H1 (cell line): Measurements from ENCODE around the gene RNASEL. TPM values are rescaled to one million over a fixed set of nuclear protein-coding genes. Genes with fewer than 3 reads are reported as not detected.

Source experiments
- CEBPB ChIP-seq: IDR thresholded peaks from 2 replicates; pipeline ENCODE4 v1.6.1; 2012; ENCODE audit warnings: low read depth, low read length
- EGR1 ChIP-seq: IDR thresholded peaks from 2 replicates; pipeline ENCODE4 v1.6.1; 2011; ENCODE audit warnings: low read depth, low read length, borderline replicate concordance
- EZH2 ChIP-seq: fragments of 200-600 bp; sonication (generic); IDR thresholded peaks from 2 replicates; pipeline ENCODE4 v1.7.1; 2012; ENCODE audit warnings: low read depth, mild to moderate bottlenecking, moderate library complexity, low read length, inconsistent platforms; ENCODE audit not compliant: severe bottlenecking
- FOSL1 ChIP-seq: IDR thresholded peaks from 2 replicates; pipeline ENCODE4 v1.6.1; 2011; ENCODE audit warnings: mild to moderate bottlenecking, low read depth, low read length, moderate library complexity; ENCODE audit not compliant: insufficient read depth
- GABPA ChIP-seq: IDR thresholded peaks from 2 replicates; pipeline ENCODE4 v1.6.1; 2011; ENCODE audit warnings: mild to moderate bottlenecking, low read length, moderate library complexity, borderline replicate concordance; ENCODE audit not compliant: insufficient read depth
- KDM4A ChIP-seq: IDR thresholded peaks from one replicate; pipeline ENCODE4 v1.7.1; 2012; ENCODE audit warnings: low read depth, mild to moderate bottlenecking, moderate library complexity, low read length, inconsistent platforms; ENCODE audit not compliant: severe bottlenecking
- MAFK ChIP-seq: IDR thresholded peaks from 2 replicates; pipeline ENCODE4 v1.6.1; 2012; ENCODE audit warnings: low read depth, mild to moderate bottlenecking, improper control_type of control experiment, low read length
- POLR2AphosphoS5 ChIP-seq: IDR thresholded peaks from 2 replicates; pipeline ENCODE4 v1.6.1; 2011; ENCODE audit warnings: low read depth, low read length
- POU5F1 ChIP-seq: IDR thresholded peaks from 2 replicates; pipeline ENCODE4 v1.6.1; 2011; ENCODE audit warnings: low read depth, mild to moderate bottlenecking, low read length, moderate library complexity
- RNF2 ChIP-seq: fragments of 200-900, 300-1000 bp; sonication (generic); IDR thresholded peaks from 2 replicates; pipeline ENCODE4 v1.7.1; 2016; ENCODE audit warnings: borderline replicate concordance, low read depth, mild to moderate bottlenecking, antibody characterized with exemption, low read length; ENCODE audit not compliant: poor library complexity, severe bottlenecking; ENCODE audit errors: missing control alignments
- SAP30 ChIP-seq: fragments of 300-600 bp; sonication (generic); IDR thresholded peaks from 2 replicates; pipeline ENCODE4 v1.7.1; 2012; ENCODE audit warnings: low read length, moderate library complexity, mild to moderate bottlenecking, inconsistent platforms; ENCODE audit not compliant: insufficient read depth, insufficient replicate concordance
- SP1 ChIP-seq: IDR thresholded peaks from 2 replicates; pipeline ENCODE4 v1.6.1; 2011; ENCODE audit warnings: low read depth, low read length
- SP2 ChIP-seq: IDR thresholded peaks from 2 replicates; pipeline ENCODE4 v1.6.1; 2012; ENCODE audit warnings: mild to moderate bottlenecking, low read length, inconsistent platforms
- SRF ChIP-seq: IDR thresholded peaks from 2 replicates; pipeline ENCODE4 v1.6.1; 2011; ENCODE audit warnings: mild to moderate bottlenecking, low read depth, low read length, moderate library complexity
- SUZ12 ChIP-seq: fragments of 200-600 bp; sonication (generic); IDR thresholded peaks from 2 replicates; pipeline ENCODE4 v1.6.1; 2012; ENCODE audit warnings: mild to moderate bottlenecking, inconsistent platforms, low read length, moderate library complexity, mixed read lengths
- TBP ChIP-seq: IDR thresholded peaks from 2 replicates; pipeline ENCODE4 v1.6.1; 2011; ENCODE audit warnings: low read depth, low read length, improper control_type of control experiment
- TCF12 ChIP-seq: IDR thresholded peaks from 2 replicates; pipeline ENCODE4 v1.6.1; 2011; ENCODE audit warnings: low read depth, mild to moderate bottlenecking, low read length
- polyA plus RNA-seq, 7 experiments: library from polyadenylated mRNA; depleted of rRNA in 3 of 7; stranded (reverse) in 5 of 7; unstranded in 2 of 7; fragments of >200 nt in 5 of 7; fragments of 200-250 nt in 2 of 7; gene quantifications; 1 replicate in 5 of 7; 2 replicates in 1 of 7; 4 replicates in 1 of 7; pipeline versions ENCODE4 v1.2.1 to v1.2.3, GENCODE V29; 2011 to 2013; ENCODE audit warnings: missing spikeins in 2 of 7, mixed read lengths in 2 of 7
- total RNA-seq: library from RNA; stranded (reverse); fragmentation: NEBNext Ultra II Directional; extraction: Animal tissue kit (Norgen Biotek cat#: 25700); gene quantifications from 2 replicates; pipeline ENCODE4 v1.2.1, GENCODE V29; 2021
- TF ChIP-seq, protein P1 (sequence below): IDR thresholded peaks from 2 replicates; pipeline ENCODE4 v1.6.1; 2011; ENCODE audit warnings: low read depth, mild to moderate bottlenecking, low read length; ENCODE audit not compliant: insufficient read depth
- TF ChIP-seq, protein P2 (sequence below), 3 experiments: IDR thresholded peaks; 1 replicate in 2 of 3; 2 replicates in 1 of 3; pipeline versions ENCODE4 v1.5.1 to v1.6.1; 2011; ENCODE audit warnings: low read length in 3 of 3, mild to moderate bottlenecking in 3 of 3, inconsistent platforms in 2 of 3, low read depth in 1 of 3, moderate library complexity in 1 of 3; ENCODE audit not compliant: insufficient read depth in 1 of 3; ENCODE audit errors: control extremely low read depth in 1 of 3

Gene RNASEL
- total and polyA plus RNA-seq, 2 of the 8 experiments (the other 6 are each of a cell fraction or from before 2014, with no cell fraction given), result 0.39 to 0.78 TPM

DNA sequence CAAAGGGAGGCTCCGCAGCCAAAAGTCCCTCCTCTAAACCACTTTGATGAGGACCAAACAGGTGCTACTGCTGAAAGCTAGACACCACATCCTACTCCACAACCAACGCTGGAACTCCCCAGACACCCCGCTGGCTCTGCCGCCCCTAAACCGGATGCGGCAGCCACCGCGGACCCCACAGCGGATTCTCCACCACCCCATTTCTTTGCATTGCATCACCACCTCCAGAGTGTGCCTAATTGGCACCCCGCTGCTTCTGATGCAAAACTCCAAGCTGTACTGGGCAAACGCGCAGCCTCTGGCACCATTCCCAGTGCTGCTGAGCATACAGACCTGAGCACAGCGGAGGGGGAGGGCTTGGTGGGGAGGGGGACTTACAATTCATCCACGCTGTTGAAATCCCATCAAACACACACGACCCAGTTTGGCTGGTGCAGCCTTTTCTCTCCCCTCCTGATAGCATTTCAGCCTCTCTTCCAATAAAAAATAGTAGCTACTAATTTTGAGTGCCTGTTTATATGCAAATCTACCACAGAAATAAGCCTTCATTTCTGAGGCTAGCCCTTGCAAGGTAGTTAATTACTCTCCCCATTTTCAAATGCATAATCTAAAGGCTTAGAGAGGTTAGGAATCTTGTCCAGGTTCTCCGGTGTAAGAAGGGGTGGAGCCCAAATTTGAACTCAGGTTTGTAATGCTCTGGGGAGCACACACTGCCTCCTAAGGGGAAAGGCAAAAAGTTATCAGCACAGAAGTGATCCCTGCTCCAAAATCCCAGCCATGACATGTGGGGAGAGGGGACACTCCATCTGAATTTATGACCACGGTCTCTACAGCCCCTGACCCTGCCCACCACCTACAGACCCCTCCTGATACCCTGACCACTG, 27.3 kb upstream of the RNASEL start (continued):
- TF ChIP-seq, protein P1, sequence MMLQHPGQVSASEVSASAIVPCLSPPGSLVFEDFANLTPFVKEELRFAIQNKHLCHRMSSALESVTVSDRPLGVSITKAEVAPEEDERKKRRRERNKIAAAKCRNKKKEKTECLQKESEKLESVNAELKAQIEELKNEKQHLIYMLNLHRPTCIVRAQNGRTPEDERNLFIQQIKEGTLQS, result peak; percentile 79; the same call in 1 of the 2 replicates
- no peak for TF ChIP-seq FOSL1
- no peak for TF ChIP-seq POU5F1
- TF ChIP-seq, protein P2, sequence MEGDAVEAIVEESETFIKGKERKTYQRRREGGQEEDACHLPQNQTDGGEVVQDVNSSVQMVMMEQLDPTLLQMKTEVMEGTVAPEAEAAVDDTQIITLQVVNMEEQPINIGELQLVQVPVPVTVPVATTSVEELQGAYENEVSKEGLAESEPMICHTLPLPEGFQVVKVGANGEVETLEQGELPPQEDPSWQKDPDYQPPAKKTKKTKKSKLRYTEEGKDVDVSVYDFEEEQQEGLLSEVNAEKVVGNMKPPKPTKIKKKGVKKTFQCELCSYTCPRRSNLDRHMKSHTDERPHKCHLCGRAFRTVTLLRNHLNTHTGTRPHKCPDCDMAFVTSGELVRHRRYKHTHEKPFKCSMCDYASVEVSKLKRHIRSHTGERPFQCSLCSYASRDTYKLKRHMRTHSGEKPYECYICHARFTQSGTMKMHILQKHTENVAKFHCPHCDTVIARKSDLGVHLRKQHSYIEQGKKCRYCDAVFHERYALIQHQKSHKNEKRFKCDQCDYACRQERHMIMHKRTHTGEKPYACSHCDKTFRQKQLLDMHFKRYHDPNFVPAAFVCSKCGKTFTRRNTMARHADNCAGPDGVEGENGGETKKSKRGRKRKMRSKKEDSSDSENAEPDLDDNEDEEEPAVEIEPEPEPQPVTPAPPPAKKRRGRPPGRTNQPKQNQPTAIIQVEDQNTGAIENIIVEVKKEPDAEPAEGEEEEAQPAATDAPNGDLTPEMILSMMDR (IDR thresholded peaks at IDR 0.05; ENCODE audit: control extremely low read depth in 1 of 3, insufficient read depth in 1 of 3, low read depth in 1 of 3, low read length in 3 of 3), result peak in 1 of 3 experiments; percentile 18; a peak in 1 of 4 replicates
- TF ChIP-seq POLR2AphosphoS5, result peak; percentile 44; the same call in 1 of the 2 replicates
- TF ChIP-seq TBP, result peak; percentile 46
- no peak for TF ChIP-seq EZH2
- no peak for TF ChIP-seq MAFK
- no peak for TF ChIP-seq KDM4A
- no peak for TF ChIP-seq EGR1
- TF ChIP-seq SAP30, result no peak
- TF ChIP-seq GABPA, result no peak
- no peak for TF ChIP-seq SP2
- peak; percentile 70; the same call in 1 of the 2 replicates for TF ChIP-seq TCF12
- peak; percentile 98 for TF ChIP-seq CEBPB
- no peak for TF ChIP-seq RNF2
- no peak; the same call in 1 of the 2 replicates for TF ChIP-seq SP1
- no peak for TF ChIP-seq SRF
- TF ChIP-seq SUZ12, result no peak
